ENCODE results near the gene GAL.
"Not testable (repeated sequence)": the region's sequence is repeated elsewhere in the genome, so short reads cannot be mapped to it uniquely, and the experiment has no call there.

Gene GAL

GRCh38 chr11:68684385-68685356, at the start of gene GAL:
GAL (plus strand) TSS chr11:68684544; CDS start chr11:68684924, 380 bp downstream.
- Histone ChIP-seq H3K4me3 (ENCODE audit: low read length) (no peak within 1 kb of the TSS), H3K27me3 (ENCODE audit: control insufficient read depth, insufficient read depth, low read length) (peaks cover 43% of the 10 kb centered on the region), H3K4me1 (ENCODE audit: control insufficient read depth, insufficient read depth, low read length) (no peaks in the 10 kb centered on the region), H3K36me3 (ENCODE audit: control insufficient read depth, insufficient read depth, low read length) (no peaks in the 10 kb centered on the region), H3K9me3 (ENCODE audit: control insufficient read depth, low read length) (no peaks in the 10 kb centered on the region), H3K9ac (ENCODE audit: low read length) (no peak within 1 kb of the TSS)

- not testable (repeated sequence) for H3K36me3 ChIP-seq (ENCODE audit: control insufficient read depth, insufficient read depth, low read length); H3K27me3 ChIP-seq (ENCODE audit: control insufficient read depth, insufficient read depth, low read length); H3K4me1 ChIP-seq (ENCODE audit: control insufficient read depth, insufficient read depth, low read length); H3K9ac ChIP-seq (ENCODE audit: low read length); H3K9me3 ChIP-seq (ENCODE audit: control insufficient read depth, low read length); H3K4me3 ChIP-seq (ENCODE audit: low read length)
Observed at GRCh38 chr11:68634606-68635005, 49.7 kb upstream of the GAL start.

- H3K4me1 ChIP-seq (ENCODE audit: control insufficient read depth, insufficient read depth, low read length); H3K9me3 ChIP-seq (ENCODE audit: control insufficient read depth, low read length); H3K4me3 ChIP-seq (ENCODE audit: low read length): not testable (repeated sequence)
Observed at GRCh38 chr11:68635172-68635571, 49.2 kb upstream of the GAL start.

GRCh38 chr11:68635883-68636282, 48.5 kb upstream of the GAL start:
- H3K9me3 ChIP-seq (ENCODE audit: control insufficient read depth, low read length); H3K27me3 ChIP-seq (ENCODE audit: control insufficient read depth, insufficient read depth, low read length); H3K36me3 ChIP-seq (ENCODE audit: control insufficient read depth, insufficient read depth, low read length); H3K9ac ChIP-seq (ENCODE audit: low read length); H3K4me3 ChIP-seq (ENCODE audit: low read length); H3K4me1 ChIP-seq (ENCODE audit: control insufficient read depth, insufficient read depth, low read length): not testable (repeated sequence)

More at GRCh38 chr11:68635172-68635571, 49.2 kb upstream of the GAL start:
- not testable (repeated sequence) for H3K36me3 ChIP-seq (ENCODE audit: control insufficient read depth, insufficient read depth, low read length); H3K9ac ChIP-seq (ENCODE audit: low read length); H3K27me3 ChIP-seq (ENCODE audit: control insufficient read depth, insufficient read depth, low read length)

- not testable (repeated sequence) for H3K4me1 ChIP-seq (ENCODE audit: control insufficient read depth, insufficient read depth, low read length); H3K9me3 ChIP-seq (ENCODE audit: control insufficient read depth, low read length); H3K4me3 ChIP-seq (ENCODE audit: low read length); H3K36me3 ChIP-seq (ENCODE audit: control insufficient read depth, insufficient read depth, low read length); H3K27me3 ChIP-seq (ENCODE audit: control insufficient read depth, insufficient read depth, low read length); H3K9ac ChIP-seq (ENCODE audit: low read length)
Observed at GRCh38 chr11:68639322-68639721, 45.0 kb upstream of the GAL start.

GRCh38 chr11:68641880-68642279, 42.5 kb upstream of the GAL start:
- no peak overlapping the region for H3K9ac ChIP-seq (ENCODE audit: low read length)
- no peaks in the 10 kb centered on the region for H3K4me1 ChIP-seq (ENCODE audit: control insufficient read depth, insufficient read depth, low read length)
- H3K9me3 ChIP-seq (ENCODE audit: control insufficient read depth, low read length) = no peaks in the 10 kb centered on the region
- no peaks in the 10 kb centered on the region for H3K36me3 ChIP-seq (ENCODE audit: control insufficient read depth, insufficient read depth, low read length)
- H3K27me3 ChIP-seq (ENCODE audit: control insufficient read depth, insufficient read depth, low read length) = peaks cover 8% of the 10 kb centered on the region
- no peak overlapping the region for H3K4me3 ChIP-seq (ENCODE audit: low read length)

GRCh38 chr11:68643585-68643984, 40.8 kb upstream of the GAL start:
- Histone ChIP-seq H3K27me3 (ENCODE audit: control insufficient read depth, insufficient read depth, low read length) (peaks cover 8% of the 10 kb centered on the region), H3K36me3 (ENCODE audit: control insufficient read depth, insufficient read depth, low read length) (no peaks in the 10 kb centered on the region), H3K9ac (ENCODE audit: low read length) (no peak overlapping the region), H3K4me1 (ENCODE audit: control insufficient read depth, insufficient read depth, low read length) (no peaks in the 10 kb centered on the region), H3K4me3 (ENCODE audit: low read length) (no peak overlapping the region), H3K9me3 (ENCODE audit: control insufficient read depth, low read length) (no peaks in the 10 kb centered on the region)

- no peaks in the 10 kb centered on the region for H3K36me3 ChIP-seq (ENCODE audit: control insufficient read depth, insufficient read depth, low read length)
- no peaks in the 10 kb centered on the region for H3K9me3 ChIP-seq (ENCODE audit: control insufficient read depth, low read length)
- no peaks in the 10 kb centered on the region for H3K4me1 ChIP-seq (ENCODE audit: control insufficient read depth, insufficient read depth, low read length)
- no peak overlapping the region for H3K4me3 ChIP-seq (ENCODE audit: low read length)
- H3K27me3 ChIP-seq (ENCODE audit: control insufficient read depth, insufficient read depth, low read length) = no peaks in the 10 kb centered on the region
- no peak overlapping the region for H3K9ac ChIP-seq (ENCODE audit: low read length)
Observed at GRCh38 chr11:68646832-68647231, 37.5 kb upstream of the GAL start.

GRCh38 chr11:68649851-68650555, 34.3 kb upstream of the GAL start:
- Histone ChIP-seq H3K4me1 (ENCODE audit: control insufficient read depth, insufficient read depth, low read length) (no peaks in the 10 kb centered on the region), H3K9ac (ENCODE audit: low read length) (no peak overlapping the region), H3K9me3 (ENCODE audit: control insufficient read depth, low read length) (no peaks in the 10 kb centered on the region), H3K27me3 (ENCODE audit: control insufficient read depth, insufficient read depth, low read length) (peaks cover 13% of the 10 kb centered on the region), H3K36me3 (ENCODE audit: control insufficient read depth, insufficient read depth, low read length) (no peaks in the 10 kb centered on the region), H3K4me3 (ENCODE audit: low read length) (no peak overlapping the region)

GRCh38 chr11:68650801-68651200, 33.5 kb upstream of the GAL start:
- Histone ChIP-seq H3K27me3 (ENCODE audit: control insufficient read depth, insufficient read depth, low read length) (peaks cover 13% of the 10 kb centered on the region), H3K4me1 (ENCODE audit: control insufficient read depth, insufficient read depth, low read length) (no peaks in the 10 kb centered on the region), H3K9me3 (ENCODE audit: control insufficient read depth, low read length) (no peaks in the 10 kb centered on the region), H3K36me3 (ENCODE audit: control insufficient read depth, insufficient read depth, low read length) (no peaks in the 10 kb centered on the region), H3K4me3 (ENCODE audit: low read length) (no peak overlapping the region), H3K9ac (ENCODE audit: low read length) (no peak overlapping the region)

- Histone ChIP-seq H3K4me1 (ENCODE audit: control insufficient read depth, insufficient read depth, low read length) (no peaks in the 10 kb centered on the region), H3K4me3 (ENCODE audit: low read length) (no peak overlapping the region), H3K27me3 (ENCODE audit: control insufficient read depth, insufficient read depth, low read length) (peaks cover 13% of the 10 kb centered on the region), H3K9ac (ENCODE audit: low read length) (no peak overlapping the region), H3K36me3 (ENCODE audit: control insufficient read depth, insufficient read depth, low read length) (no peaks in the 10 kb centered on the region), H3K9me3 (ENCODE audit: control insufficient read depth, low read length) (no peaks in the 10 kb centered on the region)
Observed at GRCh38 chr11:68651208-68651984, 32.9 kb upstream of the GAL start.

Data from mucosa of stomach (tissue), 1 donor.